Muscle of leg (tissue), 11 donors: ENCODE data around the gene SNRK. TPM values are rescaled to one million over a fixed set of nuclear protein-coding genes. Genes with fewer than 3 reads are reported as not detected.

Source experiments
- DNase-seq: peaks from one replicate; pipeline ENCODE4 v3.0.0; 2013
- H3K27ac ChIP-seq: one replicate; pipeline ENCODE4 v1.5.1; 2013; ENCODE audit warnings: mild to moderate bottlenecking, low read length, control low read depth
- H3K27me3 ChIP-seq: one replicate; pipeline ENCODE4 v1.6.1; 2013; ENCODE audit warnings: low read length; ENCODE audit not compliant: control insufficient read depth, insufficient read depth
- H3K36me3 ChIP-seq: one replicate; pipeline ENCODE4 v1.6.1; 2013; ENCODE audit warnings: low read length; ENCODE audit not compliant: control insufficient read depth, insufficient read depth
- H3K4me1 ChIP-seq: one replicate; pipeline ENCODE4 v1.6.1; 2013; ENCODE audit warnings: low read length; ENCODE audit not compliant: control insufficient read depth, insufficient read depth
- H3K4me3 ChIP-seq: one replicate; pipeline ENCODE4 v1.5.1; 2013; ENCODE audit warnings: low read length, control low read depth
- H3K9me3 ChIP-seq: replicated peaks from 2 replicates; pipeline ENCODE4 v1.6.1; 2013; ENCODE audit warnings: low read depth, low read length; ENCODE audit not compliant: control insufficient read depth
- WGBS: methylation state at CpG from one replicate; pipeline ENCODE4 v1.1.5; 2013; ENCODE audit warnings: missing lambda C conversion rate; ENCODE audit not compliant: insufficient coverage; 5-methylcytosine and 5-hydroxymethylcytosine counted together
- polyA plus RNA-seq, 8 donors: library from polyadenylated mRNA; unstranded; fragments of 120-200 nt; gene quantifications; one replicate each; pipeline versions ENCODE4 v1.2.1 to v1.2.3, GENCODE V29; 2013; ENCODE audit warnings: inconsistent platforms in 1 of 8, low replicate concordance in 1 of 8; ENCODE audit not compliant: insufficient read length in 8 of 8, insufficient read depth in 1 of 8
- total RNA-seq: library from RNA; stranded (reverse); fragments of 120-200 nt; gene quantifications from one replicate; pipeline ENCODE4 v1.2.4, GENCODE V29; 2013

SNRK gene
- total and polyA plus RNA-seq, 9 donors: 27.6 to 37.5 (median 31.5) TPM

GRCh38 chr3:43248973-43249372, 37.4 kb upstream of the SNRK start:
- no CpG with 5 or more reads among the region's 2 CpGs for WGBS

GRCh38 chr3:43249405-43249804, 36.9 kb upstream of the SNRK start:
- Histone ChIP-seq H3K9me3 (no peaks in the 10 kb centered on the region), H3K4me3 (no peak overlapping the region), H3K36me3 (no peaks in the 10 kb centered on the region), H3K27ac (no peak overlapping the region), H3K27me3 (no peaks in the 10 kb centered on the region), H3K4me1 (peaks cover 10% of the 10 kb centered on the region)
- no peak for DNase-seq

More at GRCh38 chr3:43248973-43249372, 37.4 kb upstream of the SNRK start:
- no peak for DNase-seq
- H3K4me3 ChIP-seq: no peak overlapping the region
- H3K36me3 ChIP-seq: no peaks in the 10 kb centered on the region
- H3K4me1 ChIP-seq: peaks cover 12% of the 10 kb centered on the region
- no peaks in the 10 kb centered on the region for H3K9me3 ChIP-seq
- no peak overlapping the region for H3K27ac ChIP-seq
- H3K27me3 ChIP-seq: no peaks in the 10 kb centered on the region

- no peaks in the 10 kb centered on the region for H3K9me3 ChIP-seq
- DNase-seq: no peak
- H3K4me1 ChIP-seq: peaks cover under 1% of the 10 kb centered on the region
- no peak overlapping the region for H3K4me3 ChIP-seq
- no peak overlapping the region for H3K27ac ChIP-seq
- H3K36me3 ChIP-seq: no peaks in the 10 kb centered on the region
- WGBS: 83% methylated on average over 4 of the region's 4 CpGs
- H3K27me3 ChIP-seq: no peaks in the 10 kb centered on the region
Measured at GRCh38 chr3:43253294-43253693, 33.0 kb upstream of the SNRK start.

DNA sequence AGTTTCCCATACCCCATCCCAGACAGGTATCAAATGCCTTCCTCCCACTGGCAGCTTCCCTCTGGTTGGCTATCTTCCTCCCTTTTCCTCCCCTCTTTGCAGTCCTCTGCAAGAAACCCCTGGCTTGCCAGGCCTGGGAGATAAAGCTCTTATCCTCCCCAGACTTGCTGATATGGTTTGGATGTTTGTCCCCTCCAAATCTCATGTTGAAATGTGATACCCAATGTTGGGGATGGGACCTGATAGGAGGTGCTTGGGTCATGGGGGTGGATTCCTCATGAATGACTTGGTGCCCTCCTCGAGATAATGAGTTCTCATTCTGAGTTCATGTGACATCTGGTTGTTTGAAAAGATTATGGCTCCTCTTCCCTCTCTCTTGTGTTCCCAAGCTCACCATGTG, 32.2 kb upstream of the SNRK start:
- H3K27ac ChIP-seq: no peak overlapping the region
- no peak overlapping the region for H3K4me3 ChIP-seq
- H3K27me3 ChIP-seq: no peaks in the 10 kb centered on the region
- H3K9me3 ChIP-seq: no peaks in the 10 kb centered on the region
- no peak for DNase-seq
- H3K4me1 ChIP-seq: no peaks in the 10 kb centered on the region
- no peaks in the 10 kb centered on the region for H3K36me3 ChIP-seq
- no CpG with 5 or more reads among the region's 1 CpG for WGBS

DNA sequence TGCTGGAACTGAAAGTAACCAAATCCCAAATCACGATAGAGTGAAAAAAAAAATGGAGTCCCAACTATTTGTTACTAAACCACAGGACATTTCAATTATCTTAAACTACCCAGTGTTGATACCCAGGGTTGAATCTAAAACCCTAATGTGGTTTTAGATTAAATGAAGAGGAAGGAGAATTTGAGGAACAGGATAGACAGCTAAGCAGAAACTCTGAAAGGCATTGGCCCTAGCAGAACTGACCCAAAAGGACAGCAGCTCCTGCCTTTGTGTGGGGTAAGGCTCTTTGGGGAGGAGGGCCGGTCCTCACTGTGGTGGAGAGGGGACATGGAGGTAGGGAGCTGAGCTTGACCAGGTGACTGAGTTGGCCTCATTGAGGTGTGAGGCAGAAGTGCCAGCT, 30.7 kb upstream of the SNRK start:
- Histone ChIP-seq H3K4me3 (no peak overlapping the region), H3K27ac (no peak overlapping the region), H3K27me3 (no peaks in the 10 kb centered on the region), H3K36me3 (no peaks in the 10 kb centered on the region), H3K4me1 (no peaks in the 10 kb centered on the region), H3K9me3 (no peaks in the 10 kb centered on the region)
- DNase-seq: no peak
- 71% methylated on average over 1 of the region's 2 CpGs for WGBS

- WGBS: 75% methylated on average over 1 of the region's 1 CpG
- no peaks in the 10 kb centered on the region for H3K36me3 ChIP-seq
Measured at GRCh38 chr3:43256714-43257461, 29.5 kb upstream of the SNRK start.

DNA sequence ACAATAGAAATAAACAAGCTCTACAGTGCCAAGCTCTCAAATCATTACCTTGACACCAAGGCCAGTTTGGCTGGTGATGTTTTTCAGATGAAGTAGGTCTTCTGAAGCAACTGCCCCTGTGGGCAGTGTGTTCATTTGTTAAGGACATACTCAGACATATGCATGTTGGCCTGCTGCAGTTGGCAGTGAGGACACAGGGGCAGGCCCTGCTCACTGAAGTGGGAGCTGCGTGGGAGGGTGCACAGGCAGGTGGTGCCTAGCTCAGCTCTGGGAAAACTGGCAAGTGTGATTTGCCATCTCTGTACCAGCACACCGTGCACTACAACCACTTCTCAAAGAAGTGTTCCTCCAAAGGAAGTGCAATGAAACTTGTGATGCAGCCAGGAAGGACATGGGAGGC, 28.5 kb upstream of the SNRK start:
- Histone ChIP-seq H3K9me3 (no peaks in the 10 kb centered on the region), H3K27me3 (no peaks in the 10 kb centered on the region), H3K4me3 (no peak overlapping the region), H3K4me1 (no peaks in the 10 kb centered on the region), H3K36me3 (no peaks in the 10 kb centered on the region), H3K27ac (no peak overlapping the region)
- no peak for DNase-seq
- WGBS: 100% methylated on average over 1 of the region's 2 CpGs

More at GRCh38 chr3:43256714-43257461, 29.5 kb upstream of the SNRK start:
- Histone ChIP-seq H3K4me3 (no peak overlapping the region), H3K9me3 (no peaks in the 10 kb centered on the region), H3K27me3 (no peaks in the 10 kb centered on the region), H3K4me1 (no peaks in the 10 kb centered on the region), H3K27ac (no peak overlapping the region)
- no peak for DNase-seq

- no peak for DNase-seq
- WGBS: 92% methylated on average over 2 of the region's 2 CpGs
- no peaks in the 10 kb centered on the region for H3K36me3 ChIP-seq
- no peaks in the 10 kb centered on the region for H3K27me3 ChIP-seq
- no peak overlapping the region for H3K4me3 ChIP-seq
- no peaks in the 10 kb centered on the region for H3K9me3 ChIP-seq
- H3K27ac ChIP-seq: no peak overlapping the region
- no peaks in the 10 kb centered on the region for H3K4me1 ChIP-seq
Measured at GRCh38 chr3:43259626-43260025, 26.7 kb upstream of the SNRK start.

GRCh38 chr3:43260412-43260811, 25.9 kb upstream of the SNRK start:
- Histone ChIP-seq H3K27ac (no peak overlapping the region), H3K4me1 (no peaks in the 10 kb centered on the region), H3K27me3 (no peaks in the 10 kb centered on the region), H3K9me3 (no peaks in the 10 kb centered on the region), H3K36me3 (no peaks in the 10 kb centered on the region), H3K4me3 (no peak overlapping the region)
- no peak for DNase-seq
- WGBS: no CpG with 5 or more reads among the region's 1 CpG

DNA sequence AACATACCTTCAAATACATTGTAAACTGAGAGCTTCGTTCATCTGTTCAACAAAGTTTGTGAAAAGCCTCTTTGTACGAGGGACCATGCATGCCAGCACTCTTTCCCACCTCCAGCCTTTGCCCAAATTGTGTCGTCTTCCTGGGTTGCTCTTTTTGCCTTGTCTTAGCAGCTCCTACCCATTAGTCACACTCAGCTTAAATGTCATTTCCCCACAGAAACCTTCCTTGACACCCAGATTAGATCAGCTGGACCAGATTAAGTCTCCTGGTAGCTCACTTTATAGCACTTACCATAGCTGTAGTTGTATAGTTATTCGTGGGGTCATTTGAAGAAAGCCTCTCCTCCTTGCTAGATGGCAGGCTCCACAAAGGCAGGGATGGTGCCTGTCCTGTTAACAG, 24.1 kb upstream of the SNRK start:
- Histone ChIP-seq H3K4me1 (no peaks in the 10 kb centered on the region), H3K9me3 (no peaks in the 10 kb centered on the region), H3K4me3 (no peak overlapping the region), H3K36me3 (no peaks in the 10 kb centered on the region), H3K27me3 (no peaks in the 10 kb centered on the region), H3K27ac (no peak overlapping the region)
- WGBS: 70% methylated on average over 3 of the region's 4 CpGs
- no peak for DNase-seq

DNA sequence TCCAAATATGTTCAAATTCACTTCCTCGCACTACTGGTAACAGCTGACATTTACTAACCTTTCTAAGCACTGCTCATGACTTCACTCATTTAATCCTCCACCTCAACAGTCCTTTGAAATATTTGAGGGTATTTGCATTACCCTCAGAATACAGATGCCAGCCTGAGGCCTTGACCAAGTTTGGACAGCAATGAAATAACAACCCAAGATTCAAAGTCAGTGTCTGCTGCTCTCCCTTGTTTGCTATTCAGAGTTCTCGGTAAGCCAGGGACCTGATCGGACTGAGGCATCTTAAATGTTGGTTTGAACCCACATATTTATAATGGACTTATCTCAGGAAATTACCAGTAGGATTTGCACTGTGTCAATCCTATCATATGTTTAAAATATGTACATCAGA, 19.9 kb upstream of the SNRK start:
- WGBS: no CpG with 5 or more reads among the region's 3 CpGs
- no peaks in the 10 kb centered on the region for H3K9me3 ChIP-seq
- no peak overlapping the region for H3K27ac ChIP-seq
- H3K36me3 ChIP-seq: no peaks in the 10 kb centered on the region
- H3K27me3 ChIP-seq: no peaks in the 10 kb centered on the region
- no peaks in the 10 kb centered on the region for H3K4me1 ChIP-seq
- no peak for DNase-seq
- H3K4me3 ChIP-seq: no peak overlapping the region
